Myocyte (in vitro differentiated cells): ENCODE measurements around the gene CFAP20DC. TPM values are rescaled to one million over a fixed set of nuclear protein-coding genes. Genes with fewer than 3 reads are reported as not detected.
"Not testable (repeated sequence)": the region's sequence is repeated elsewhere in the genome, so short reads cannot be mapped to it uniquely, and the experiment has no call there.

Experiments used
- DNase-seq: peaks from one replicate; pipeline ENCODE4 v3.0.0-alpha.2; 2012; ENCODE audit warnings: low read depth
- total RNA-seq: library from RNA; depleted of rRNA; stranded (reverse); fragments of >200 nt; gene quantifications from 2 replicates; pipeline ENCODE4 v1.2.3, GENCODE V29; 2014

The CFAP20DC gene
- total RNA-seq, 1 donor from 2014 or later = 1.8 TPM

DNA sequence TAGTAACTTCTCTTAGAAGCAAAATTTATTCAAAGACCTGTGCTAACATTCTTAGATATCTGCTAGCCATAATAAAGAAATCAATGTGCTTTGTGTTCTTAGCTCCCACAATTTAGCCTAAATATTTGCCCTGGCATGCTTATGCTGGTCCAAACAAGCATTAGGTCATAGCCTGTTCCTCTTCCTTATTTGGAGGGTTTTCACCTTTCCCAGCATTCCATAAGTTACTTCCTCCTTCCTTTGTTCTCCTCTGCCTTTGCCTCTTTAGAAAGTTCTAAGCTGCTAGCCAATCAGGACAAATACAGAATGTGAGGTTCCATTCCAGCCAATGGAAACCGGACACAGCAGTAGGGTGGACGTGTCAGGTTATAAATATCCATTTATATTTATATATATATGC lies 345.5 kb downstream of the CFAP20DC start:
- DNase-seq = not testable (repeated sequence)

- DNase-seq = no peak
Measured at GRCh38 chr3:58698246-58698645, 351.6 kb downstream of the CFAP20DC start.

DNA sequence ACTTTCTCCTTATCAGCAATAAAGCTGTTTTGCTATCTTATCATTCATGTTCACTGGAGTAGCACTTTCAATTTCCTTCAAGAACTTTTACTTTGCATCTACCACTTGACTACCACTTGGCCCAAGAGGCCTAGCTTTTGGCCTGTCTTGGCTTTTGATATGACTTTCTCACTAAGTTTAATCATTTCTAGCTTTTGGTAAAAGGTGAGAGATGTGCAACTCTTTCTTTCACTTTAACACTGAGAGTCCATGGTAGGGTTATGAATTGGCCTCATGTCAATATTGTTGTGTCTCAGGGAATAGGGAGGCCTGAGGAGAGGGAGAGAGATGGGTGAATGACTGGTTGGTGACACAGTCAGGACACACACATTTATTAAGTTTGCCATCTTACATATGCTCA lies 352.3 kb downstream of the CFAP20DC start:
- DNase-seq = no peak

- not testable (repeated sequence) for DNase-seq
Measured at GRCh38 chr3:58696813-58697212, 353.0 kb downstream of the CFAP20DC start.

GRCh38 chr3:58696093-58696492 lies 353.7 kb downstream of the CFAP20DC start:
- DNase-seq = no peak

DNA sequence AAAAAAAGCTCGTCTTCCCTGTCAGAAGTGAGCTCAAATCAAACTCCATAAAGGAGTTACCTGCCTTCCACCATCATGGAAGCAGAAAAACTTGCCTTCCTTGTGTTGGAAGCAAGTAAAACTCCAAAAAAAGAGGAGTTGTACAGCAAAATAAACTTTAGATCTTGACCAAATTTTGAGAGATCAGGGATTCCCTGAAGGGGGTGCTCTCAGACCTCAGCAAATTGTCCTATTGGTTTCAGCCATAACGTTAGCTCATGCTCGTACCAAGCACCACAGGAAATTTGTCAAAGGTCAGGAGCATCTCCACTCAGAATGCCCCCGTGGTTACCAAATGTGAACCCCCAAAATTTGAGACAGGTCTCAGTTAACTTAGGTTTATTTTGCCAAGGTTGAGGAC lies 354.5 kb downstream of the CFAP20DC start:
- DNase-seq = not testable (repeated sequence)

GRCh38 chr3:58693940-58694850 lies 355.6 kb downstream of the CFAP20DC start:
- peak; percentile 41 for DNase-seq

- DNase-seq = no peak
Measured at GRCh38 chr3:58692484-58692883, 357.3 kb downstream of the CFAP20DC start.
